AG10803 (cell line): ENCODE results near the gene SLC2A1.
A peak's percentile ranks its signal among the peaks of the same experiment; 100 is the strongest.

Experiments
- DNase-seq: peaks from one replicate; pipeline ENCODE4 v3.0.0; 2010; ENCODE audit warnings: low read depth
- H3K4me3 ChIP-seq: 2 replicates; pipeline ENCODE4 v1.5.1; 2011; ENCODE audit warnings: mild to moderate bottlenecking, low read length, control low read depth
- CTCF ChIP-seq: conservative IDR thresholded peaks from 2 replicates; pipeline ENCODE4 v1.5.1; 2011; ENCODE audit warnings: mild to moderate bottlenecking, low read length, control low read depth, inconsistent platforms

The SLC2A1 gene

GRCh38 chr1:42926879-42927242, 31.8 kb downstream of the SLC2A1 start:
- no peak for TF ChIP-seq CTCF
- DNase-seq = no peak
- no peak overlapping the region for H3K4me3 ChIP-seq

GRCh38 chr1:42926235-42926878, 32.3 kb downstream of the SLC2A1 start:
- DNase-seq = no peak
- no peak overlapping the region for H3K4me3 ChIP-seq
- TF ChIP-seq CTCF = no peak

- peak overlapping the region; percentile 79 for H3K4me3 ChIP-seq
- no peak for DNase-seq
- no peak for TF ChIP-seq CTCF
These were observed 33.6 kb downstream of the SLC2A1 start for GRCh38 chr1:42924851-42925760.

- no peak; the same call in 1 of the 2 replicates for TF ChIP-seq CTCF
These were observed 34.4 kb downstream of the SLC2A1 start for GRCh38 chr1:42924082-42924850.

GRCh38 chr1:42923367-42924081, 35.1 kb downstream of the SLC2A1 start:
- H3K4me3 ChIP-seq = peak overlapping the region; percentile 79
- DNase-seq = no peak
- no peak for TF ChIP-seq CTCF

More at GRCh38 chr1:42924082-42924850, 34.4 kb downstream of the SLC2A1 start:
- peak overlapping the region; percentile 79 for H3K4me3 ChIP-seq
- DNase-seq = peak; percentile 80

- H3K4me3 ChIP-seq = no peak overlapping the region
- peak; percentile 69 for DNase-seq
- TF ChIP-seq CTCF = peak; percentile 88
These were observed 35.8 kb downstream of the SLC2A1 start for GRCh38 chr1:42922687-42923366.
